H1 (cell line): ENCODE measurements around the gene SLC6A7. TPM values are rescaled to one million over a fixed set of nuclear protein-coding genes. Genes with fewer than 3 reads are reported as not detected.

Experiments
- CTCF ChIA-PET: fragments of 300-600 bp; sonication (Branson Sonifier 250); formaldehyde crosslinking; loops from one replicate; lab custom pipeline; 2021; ENCODE audit not compliant: partially characterized antibody; lab: Charles Lee
- POLR2A ChIA-PET: fragments of 300-600 bp; sonication (Branson Sonifier 250); formaldehyde crosslinking; loops from one replicate; lab custom pipeline; 2021; ENCODE audit warnings: inconsistent platforms; ENCODE audit not compliant: partially characterized antibody; lab: Charles Lee
- DNase-seq, 2 experiments: peaks; one replicate each; pipeline versions ENCODE4 v3.0.0 to v3.0.0-alpha.2; 2010 to 2022; ENCODE audit warnings: low spot score in 2 of 2, low read depth in 1 of 2, mixed read lengths in 1 of 2
- FAIRE-seq: peaks from 2 replicates; lab custom pipeline; 2011; peaks lifted over from hg19 to GRCh38; lab: Jason Lieb, UNC
- H2AFZ ChIP-seq: 2 replicates; pipeline ENCODE4 v1.8.1; 2012; ENCODE audit warnings: low read length, inconsistent platforms
- H2AK5ac ChIP-seq: 2 replicates; pipeline ENCODE4 v1.6.1; 2013; ENCODE audit warnings: low read depth, low read length
- H2BK120ac ChIP-seq: replicated peaks from 2 replicates; pipeline ENCODE3; 2013; ENCODE audit warnings: low read depth, low read length, inconsistent platforms
- H2BK12ac ChIP-seq: 2 replicates; pipeline ENCODE4 v1.6.1; 2013; ENCODE audit warnings: low read depth, low read length
- H2BK15ac ChIP-seq: 2 replicates; pipeline ENCODE4 v1.6.1; 2013; ENCODE audit warnings: low read length
- H2BK20ac ChIP-seq: 2 replicates; pipeline ENCODE4 v1.6.1; 2013; ENCODE audit warnings: low read length
- H2BK5ac ChIP-seq: 2 replicates; pipeline ENCODE4 v1.6.1; 2013; ENCODE audit warnings: low read depth, low read length
- H3K14ac ChIP-seq: 2 replicates; pipeline ENCODE4 v1.6.1; 2013; ENCODE audit warnings: inconsistent platforms; ENCODE audit not compliant: insufficient read length
- H3K18ac ChIP-seq: 2 replicates; pipeline ENCODE4 v1.6.1; 2013; ENCODE audit warnings: low read length; ENCODE audit errors: extremely low read depth
- H3K23ac ChIP-seq: 2 replicates; pipeline ENCODE4 v1.6.1; 2013; ENCODE audit warnings: inconsistent platforms; ENCODE audit not compliant: insufficient read length
- H3K23me2 ChIP-seq: 2 replicates; pipeline ENCODE4 v1.6.1; 2013; ENCODE audit warnings: low read depth, low read length
- H3K27ac ChIP-seq: 2 replicates; pipeline ENCODE4 v1.6.1; 2011; ENCODE audit warnings: low read depth, low read length, inconsistent platforms
- H3K27me3 ChIP-seq, 4 experiments: replicated peaks in 1 of 4; 1 replicate in 1 of 4; 2 replicates in 3 of 4; pipeline versions ENCODE4 v1.6.1 to v1.8.1; 2011 to 2013; ENCODE audit warnings: low read length in 3 of 4, mild to moderate bottlenecking in 3 of 4, inconsistent platforms in 2 of 4, mixed read lengths in 2 of 4, moderate library complexity in 1 of 4; ENCODE audit not compliant: control insufficient read depth in 3 of 4, insufficient read depth in 3 of 4; ENCODE audit errors: extremely low read depth in 1 of 4
- H3K36me3 ChIP-seq, 4 experiments: 2 replicates each; pipeline versions ENCODE4 v1.6.1 to v1.8.1; 2011 to 2013; ENCODE audit warnings: mild to moderate bottlenecking in 4 of 4, low read length in 3 of 4, moderate library complexity in 2 of 4, control low read depth in 1 of 4, inconsistent platforms in 1 of 4; ENCODE audit not compliant: insufficient read depth in 4 of 4, control insufficient read depth in 2 of 4
- H3K4ac ChIP-seq: replicated peaks from 2 replicates; pipeline ENCODE3; 2013; ENCODE audit warnings: low read length, low read depth, mixed read lengths, inconsistent platforms; ENCODE audit not compliant: insufficient read length
- H3K4me1 ChIP-seq, 4 experiments: replicated peaks in 1 of 4; 1 replicate in 1 of 4; 2 replicates in 3 of 4; pipeline versions ENCODE4 v1.6.1 to v1.8.1; 2011 to 2013; ENCODE audit warnings: low read length in 3 of 4, inconsistent platforms in 2 of 4, mixed read lengths in 1 of 4; ENCODE audit not compliant: insufficient read depth in 4 of 4, control insufficient read depth in 3 of 4
- H3K4me2 ChIP-seq, 2 experiments: 2 replicates each; pipeline versions ENCODE4 v1.6.1 to v1.8.1; 2011 to 2013; ENCODE audit warnings: low read depth in 2 of 2, low read length in 2 of 2, control low read depth in 1 of 2, inconsistent platforms in 1 of 2, mild to moderate bottlenecking in 1 of 2; ENCODE audit not compliant: insufficient read depth in 1 of 2
- H3K4me3 ChIP-seq, 4 experiments: fragments of 200-600, 300-600 bp in 1 of 4; sonication (generic), shearing (Covaris generic), sonication (Bioruptor Twin) in 1 of 4; 2 replicates each; pipeline versions ENCODE4 v1.5.1 to v1.8.1; 2011 to 2016; ENCODE audit warnings: low read length in 4 of 4, low read depth in 3 of 4, control low read depth in 2 of 4, inconsistent platforms in 2 of 4, mild to moderate bottlenecking in 2 of 4, mixed read lengths in 1 of 4, moderate library complexity in 1 of 4; ENCODE audit not compliant: insufficient read depth in 2 of 4; ENCODE audit errors: extremely low read depth in 1 of 4
- H3K56ac ChIP-seq: replicated peaks from 2 replicates; pipeline ENCODE3; 2013; ENCODE audit warnings: low read depth, mild to moderate bottlenecking, mixed read lengths, low read length, inconsistent platforms; ENCODE audit not compliant: insufficient read length
- H3K79me1 ChIP-seq: 2 replicates; pipeline ENCODE4 v1.6.1; 2013; ENCODE audit warnings: low read depth, low read length, control low read depth
- H3K79me2 ChIP-seq, 2 experiments: 2 replicates each; pipeline versions ENCODE4 v1.6.1 to v1.8.1; 2012 to 2013; ENCODE audit warnings: low read length in 2 of 2, mild to moderate bottlenecking in 2 of 2, inconsistent platforms in 1 of 2; ENCODE audit not compliant: insufficient read depth in 2 of 2, control insufficient read depth in 1 of 2
- H3K9ac ChIP-seq, 4 experiments: replicated peaks in 1 of 4; 1 replicate in 1 of 4; 2 replicates in 3 of 4; pipeline versions ENCODE4 v1.6.1 to v1.8.1; 2011 to 2013; ENCODE audit warnings: low read depth in 3 of 4, low read length in 3 of 4, control low read depth in 2 of 4, mild to moderate bottlenecking in 2 of 4, moderate library complexity in 2 of 4, inconsistent platforms in 1 of 4; ENCODE audit errors: extremely low read depth in 1 of 4
- H3K9me3 ChIP-seq, 2 experiments: 2 replicates each; pipeline versions ENCODE4 v1.6.1 to v1.8.1; 2012 to 2013; ENCODE audit warnings: mild to moderate bottlenecking in 2 of 2, moderate library complexity in 2 of 2, control low read depth in 1 of 2, inconsistent platforms in 1 of 2, low read depth in 1 of 2, low read length in 1 of 2, mixed read lengths in 1 of 2; ENCODE audit not compliant: insufficient read depth in 2 of 2
- H4K20me1 ChIP-seq, 2 experiments: replicated peaks in 1 of 2; 2 replicates each; pipeline versions ENCODE3 to v1.8.1; 2011 to 2013; ENCODE audit warnings: inconsistent platforms in 2 of 2, low read length in 2 of 2, mild to moderate bottlenecking in 1 of 2; ENCODE audit not compliant: insufficient read depth in 2 of 2, control insufficient read depth in 1 of 2
- H4K5ac ChIP-seq: 2 replicates; pipeline ENCODE4 v1.6.1; 2013; ENCODE audit warnings: low read length, low read depth, mixed read lengths, inconsistent platforms; ENCODE audit not compliant: insufficient read length
- H4K8ac ChIP-seq: 2 replicates; pipeline ENCODE4 v1.8.0; 2013; ENCODE audit warnings: mild to moderate bottlenecking, moderate library complexity, low read length, inconsistent platforms; ENCODE audit not compliant: insufficient read depth; ENCODE audit errors: extremely low read depth
- H4K91ac ChIP-seq: replicated peaks from 2 replicates; pipeline ENCODE3; 2013; ENCODE audit warnings: low read length, mixed read lengths, inconsistent platforms; ENCODE audit not compliant: insufficient read length
- CBX5 ChIP-seq: fragments of 300-800, 300-1000 bp; sonication (generic); IDR thresholded peaks from 2 replicates; pipeline ENCODE4 v1.7.1; 2016; ENCODE audit warnings: antibody characterized with exemption, low read length, low read depth
- CEBPB ChIP-seq: IDR thresholded peaks from 2 replicates; pipeline ENCODE4 v1.6.1; 2012; ENCODE audit warnings: low read depth, low read length
- EGR1 ChIP-seq: IDR thresholded peaks from 2 replicates; pipeline ENCODE4 v1.6.1; 2011; ENCODE audit warnings: low read depth, low read length, borderline replicate concordance
- GABPA ChIP-seq: IDR thresholded peaks from 2 replicates; pipeline ENCODE4 v1.6.1; 2011; ENCODE audit warnings: mild to moderate bottlenecking, low read length, moderate library complexity, borderline replicate concordance; ENCODE audit not compliant: insufficient read depth
- SP4 ChIP-seq: IDR thresholded peaks from 2 replicates; pipeline ENCODE4 v1.6.1; 2012; ENCODE audit warnings: low read length, inconsistent platforms
- TEAD4 ChIP-seq: IDR thresholded peaks from 2 replicates; pipeline ENCODE4 v1.6.1; 2012; ENCODE audit warnings: low read depth, low read length, inconsistent platforms, mixed read lengths
- WGBS, 2 experiments: shearing (Covaris generic) in 1 of 2; methylation state at CpG; one replicate each; pipeline versions ENCODE4 v1.1.6 to v1.1.7; 2013 to 2015; ENCODE audit warnings: low lambda C conversion rate in 2 of 2, mixed read lengths in 2 of 2, inconsistent platforms in 1 of 2, low coverage in 1 of 2, missing lambda C conversion rate in 1 of 2; ENCODE audit not compliant: insufficient replicate concordance in 2 of 2, insufficient coverage in 1 of 2, insufficient read length in 1 of 2; ENCODE audit errors: extremely low coverage in 1 of 2, missing lambda C conversion rate in 1 of 2; 5-methylcytosine and 5-hydroxymethylcytosine counted together
- polyA plus RNA-seq, 7 experiments: library from polyadenylated mRNA; depleted of rRNA in 3 of 7; stranded (reverse) in 5 of 7; unstranded in 2 of 7; fragments of >200 nt in 5 of 7; fragments of 200-250 nt in 2 of 7; gene quantifications; 1 replicate in 5 of 7; 2 replicates in 1 of 7; 4 replicates in 1 of 7; pipeline versions ENCODE4 v1.2.1 to v1.2.3, GENCODE V29; 2011 to 2013; ENCODE audit warnings: missing spikeins in 2 of 7, mixed read lengths in 2 of 7
- total RNA-seq: library from RNA; stranded (reverse); fragmentation: NEBNext Ultra II Directional; extraction: Animal tissue kit (Norgen Biotek cat#: 25700); gene quantifications from 2 replicates; pipeline ENCODE4 v1.2.1, GENCODE V29; 2021
- TF ChIP-seq, protein P1 (sequence below), 3 experiments: IDR thresholded peaks; 1 replicate in 2 of 3; 2 replicates in 1 of 3; pipeline versions ENCODE4 v1.5.1 to v1.6.1; 2011; ENCODE audit warnings: low read length in 3 of 3, mild to moderate bottlenecking in 3 of 3, inconsistent platforms in 2 of 3, low read depth in 1 of 3, moderate library complexity in 1 of 3; ENCODE audit not compliant: insufficient read depth in 1 of 3; ENCODE audit errors: control extremely low read depth in 1 of 3

Gene SLC6A7
- total and polyA plus RNA-seq, 2 of the 8 experiments (the other 6 are each of a cell fraction or from before 2014, with no cell fraction given) = 0.07 to 0.12 TPM

DNA sequence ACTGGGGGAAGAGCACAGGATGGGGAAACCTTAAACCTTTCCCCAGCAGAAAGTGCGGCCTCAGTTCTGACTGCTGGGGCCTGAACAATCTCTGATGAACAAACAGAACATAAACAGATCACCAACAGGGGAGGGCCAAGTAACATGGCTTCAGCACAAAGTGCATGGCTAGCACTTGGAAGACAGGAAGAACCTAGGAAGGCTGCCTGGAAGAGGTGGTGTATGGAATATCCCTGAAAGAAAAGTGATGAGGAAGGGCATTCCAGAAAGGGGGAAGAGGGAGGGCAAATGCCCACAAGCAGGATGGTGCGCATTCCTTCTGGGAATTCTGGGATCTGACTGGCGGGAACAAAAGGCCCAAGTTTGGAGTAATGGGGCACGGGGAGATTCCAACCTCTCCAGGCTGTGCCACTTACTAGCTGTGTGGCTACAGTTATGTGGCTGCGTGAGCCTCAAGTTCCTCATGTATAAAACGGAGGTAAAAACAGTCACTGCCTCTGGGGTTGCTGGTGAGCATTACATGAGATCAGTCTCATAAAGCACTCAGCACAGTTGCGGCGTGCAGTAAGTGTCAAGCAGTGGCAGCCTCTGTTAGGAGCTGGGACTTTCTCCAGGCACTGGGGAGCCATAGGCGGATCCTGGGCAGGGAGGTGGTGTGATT is 35.8 kb upstream of the SLC6A7 start:
- Histone ChIP-seq H4K5ac (no peak overlapping the region), H2AFZ (no peak overlapping the region), H3K9ac (no peak overlapping the region), H4K20me1 (no peaks in the 10 kb centered on the region), H3K23ac (no peak overlapping the region), H3K9me3 (no peaks in the 10 kb centered on the region), H3K56ac (no peak overlapping the region), H3K27me3 (no peaks in the 10 kb centered on the region; a peak in 2 of 7 replicates), H3K4ac (no peak overlapping the region), H2BK12ac (0 out of 2 replicates have a peak overlapping the region, but pooled peaks have one; percentile 11), H3K4me2 (peak overlapping the region; percentile 44 to 73; a peak in 2 of 4 replicates), H3K4me1 (peaks cover 6 to 24% (median 12%) of the 10 kb centered on the region in 4 experiments), H2BK5ac (0 out of 2 replicates have a peak overlapping the region, but pooled peaks have one; percentile 8), H2BK20ac (no peak overlapping the region), H2BK120ac (no peak overlapping the region), H4K91ac (peak overlapping the region; percentile 7), H2BK15ac (peak overlapping the region; percentile 36; the same call in 1 of the 2 replicates), H3K79me1 (no peaks in the 10 kb centered on the region), H3K14ac (no peak overlapping the region), H4K8ac (peak overlapping the region; percentile 22; the same call in 1 of the 2 replicates), H2AK5ac (no peak overlapping the region), H3K23me2 (no peaks in the 10 kb centered on the region; the same call in 1 of the 2 replicates), H3K18ac (no peak overlapping the region; the same call in 1 of the 2 replicates), H3K36me3 (no peaks in the 10 kb centered on the region), H3K4me3 (no peak overlapping the region), H3K27ac (no peak overlapping the region), H3K79me2 (no peaks in the 10 kb centered on the region)
- peak in 1 of 2 experiments; percentile 52 for DNase-seq
- CTCF ChIA-PET = interaction anchor here (0.7 to 15.3 kb wide), 19 partner anchors 8 to 245 kb away, joined by 3 to 372 read pairs (median 7); no protein-coding TSS in a partner anchor
- POLR2A ChIA-PET = interaction anchor here (0.7 to 3.4 kb wide), 3 partner anchors 13 to 94 kb away, joined by 3 to 14 read pairs (median 5); no protein-coding TSS in a partner anchor
- TF ChIP-seq CEBPB (no peak), EGR1 (peak; percentile 36; the same call in 1 of the 2 replicates), GABPA (no peak), TEAD4 (0 out of 2 replicates have a peak, but pooled peaks have one; percentile 51), CBX5 (no peak), SP4 (no peak)
- TF ChIP-seq, protein P1, sequence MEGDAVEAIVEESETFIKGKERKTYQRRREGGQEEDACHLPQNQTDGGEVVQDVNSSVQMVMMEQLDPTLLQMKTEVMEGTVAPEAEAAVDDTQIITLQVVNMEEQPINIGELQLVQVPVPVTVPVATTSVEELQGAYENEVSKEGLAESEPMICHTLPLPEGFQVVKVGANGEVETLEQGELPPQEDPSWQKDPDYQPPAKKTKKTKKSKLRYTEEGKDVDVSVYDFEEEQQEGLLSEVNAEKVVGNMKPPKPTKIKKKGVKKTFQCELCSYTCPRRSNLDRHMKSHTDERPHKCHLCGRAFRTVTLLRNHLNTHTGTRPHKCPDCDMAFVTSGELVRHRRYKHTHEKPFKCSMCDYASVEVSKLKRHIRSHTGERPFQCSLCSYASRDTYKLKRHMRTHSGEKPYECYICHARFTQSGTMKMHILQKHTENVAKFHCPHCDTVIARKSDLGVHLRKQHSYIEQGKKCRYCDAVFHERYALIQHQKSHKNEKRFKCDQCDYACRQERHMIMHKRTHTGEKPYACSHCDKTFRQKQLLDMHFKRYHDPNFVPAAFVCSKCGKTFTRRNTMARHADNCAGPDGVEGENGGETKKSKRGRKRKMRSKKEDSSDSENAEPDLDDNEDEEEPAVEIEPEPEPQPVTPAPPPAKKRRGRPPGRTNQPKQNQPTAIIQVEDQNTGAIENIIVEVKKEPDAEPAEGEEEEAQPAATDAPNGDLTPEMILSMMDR (IDR thresholded peaks at IDR 0.05; ENCODE audit: control extremely low read depth in 1 of 3, insufficient read depth in 1 of 3, low read depth in 1 of 3, low read length in 3 of 3) = peak in 1 of 3 experiments; percentile 16; a peak in 1 of 4 replicates
- no peak for FAIRE-seq
- WGBS, 2 experiments = 82% methylated on average over 9 of the region's 9 CpGs; no CpG with 5 or more reads in 1 of the 2 experiments
